Stimulated activated CD8-positive, alpha-beta memory T cell treated with anti-CD3 and anti-CD28 coated beads, Interleukin-12 subunit alpha, Interleukin-12 subunit beta, amount 100 ng/mL, for 1 hour (primary cell): ENCODE measurements around the gene RTBDN.
"Not testable (repeated sequence)": the region's sequence is repeated elsewhere in the genome, so short reads cannot be mapped to it uniquely, and the experiment has no call there.

ENCODE experiments used
- DNase-seq: peaks from one replicate; pipeline ENCODE4 v3.0.0-alpha.2; 2020; ENCODE audit warnings: low read depth

The RTBDN gene

GRCh38 chr19:12817810-12818209, 16.6 kb downstream of the RTBDN start:
- DNase-seq: not testable (repeated sequence)

GRCh38 chr19:12817188-12817587, 17.2 kb downstream of the RTBDN start:
- DNase-seq: not testable (repeated sequence)

- no peak for DNase-seq
Observed at GRCh38 chr19:12815088-12815487, 19.3 kb downstream of the RTBDN start.

GRCh38 chr19:12806242-12807081, 27.9 kb downstream of the RTBDN start, which contains the start of gene RNASEH2A:
Gene RNASEH2A (plus strand): TSS chr19:12806584. CDS start chr19:12806674, 90 bp downstream.
- peak; percentile 74 for DNase-seq

GRCh38 chr19:12804051-12804450, 30.3 kb downstream of the RTBDN start:
- no peak for DNase-seq

GRCh38 chr19:12802267-12803106, 31.9 kb downstream of the RTBDN start:
- DNase-seq: no peak

- DNase-seq: no peak
Observed at GRCh38 chr19:12801466-12802266, 32.7 kb downstream of the RTBDN start, which contains the start of the genes PRDX2 and THSD8. Gene PRDX2 (minus strand): TSS chr19:12801800. CDS start chr19:12801261, 539 bp downstream. Gene THSD8 (plus strand): TSS chr19:12802069. CDS start chr19:12802072, 3 bp downstream.

GRCh38 chr19:12800923-12801465, 33.4 kb downstream of the RTBDN start:
- no peak for DNase-seq

- DNase-seq: no peak
Observed at GRCh38 chr19:12800466-12800770, 34.0 kb downstream of the RTBDN start.

- DNase-seq: no peak
Observed at GRCh38 chr19:12799742-12800465, 34.5 kb downstream of the RTBDN start.

GRCh38 chr19:12797607-12798006, 36.8 kb downstream of the RTBDN start:
- not testable (repeated sequence) for DNase-seq

- DNase-seq: no peak
Observed at GRCh38 chr19:12797141-12797587, 37.2 kb downstream of the RTBDN start.

GRCh38 chr19:12796146-12797071, 38.0 kb downstream of the RTBDN start:
- DNase-seq: peak; percentile 65

GRCh38 chr19:12794971-12795381, 39.4 kb downstream of the RTBDN start:
- no peak for DNase-seq

- no peak for DNase-seq
Observed at GRCh38 chr19:12794196-12794941, 40.0 kb downstream of the RTBDN start.

- peak; percentile 90 for DNase-seq
Observed at GRCh38 chr19:12793290-12794195, 40.8 kb downstream of the RTBDN start.

GRCh38 chr19:12792853-12793289, 41.5 kb downstream of the RTBDN start:
- DNase-seq: no peak
